Esophagus muscularis mucosa (tissue), 4 donors: Measurements from ENCODE around the gene CYP2F1. TPM values are rescaled to one million over a fixed set of nuclear protein-coding genes. Genes with fewer than 3 reads are reported as not detected.
"Not testable (repeated sequence)": the region's sequence is repeated elsewhere in the genome, so short reads cannot be mapped to it uniquely, and the experiment has no call there.

ENCODE experiments used
- DNase-seq: peaks from one replicate; pipeline ENCODE4 v3.0.0-alpha.2; 2017; ENCODE audit errors: extremely low spot score
- H3K27ac ChIP-seq, 4 donors: fragments of 200-600 bp; sonication (generic); replicated peaks in 1 of 4; 1 replicate in 3 of 4; 2 replicates in 1 of 4; pipeline ENCODE4 v1.5.1; 2016 to 2019; ENCODE audit warnings: mild to moderate bottlenecking in 1 of 4
- H3K27me3 ChIP-seq, 4 donors: fragments of 200-600 bp; sonication (generic); one replicate each; pipeline versions ENCODE4 v1.5.1 to v1.6.0; 2016 to 2019
- H3K36me3 ChIP-seq, 4 donors: fragments of 200-600 bp; sonication (generic); one replicate each; pipeline ENCODE4 v1.5.1; 2016 to 2019
- H3K4me1 ChIP-seq, 4 donors: fragments of 200-600 bp; sonication (generic); one replicate each; pipeline ENCODE4 v1.5.1; 2016 to 2019
- H3K4me3 ChIP-seq, 4 donors: fragments of 200-600 bp; sonication (generic); 1 replicate in 2 of 4; 2 replicates in 2 of 4; pipeline ENCODE4 v1.5.1; 2016 to 2019; ENCODE audit warnings: mild to moderate bottlenecking in 4 of 4, moderate library complexity in 1 of 4
- H3K9me3 ChIP-seq, 4 donors: fragments of 200-600 bp; sonication (generic); 1 replicate in 3 of 4; 2 replicates in 1 of 4; pipeline ENCODE4 v1.5.1; 2016 to 2019
- EP300 ChIP-seq: sonication (generic); formaldehyde crosslinking; IDR thresholded peaks from one replicate; pipeline ENCODE4 v1.6.1; 2017; ENCODE audit warnings: antibody characterized with exemption
- POLR2A ChIP-seq: fragments of 450-650 bp; IDR thresholded peaks from one replicate; pipeline ENCODE4 v1.6.1; 2017; ENCODE audit warnings: antibody characterized with exemption, moderate library complexity, mild to moderate bottlenecking, low read depth
- POLR2AphosphoS5 ChIP-seq, 2 donors: sonication (generic); formaldehyde crosslinking; IDR thresholded peaks; one replicate each; pipeline ENCODE4 v1.6.1; 2017; ENCODE audit warnings: antibody characterized with exemption in 2 of 2
- WGBS: methylation state at CpG from one replicate; pipeline ENCODE4 v1.1.5; 2018; 5-methylcytosine and 5-hydroxymethylcytosine counted together
- intact Hi-C: fragments of 100-400 bp; cut with DNase I; formaldehyde crosslinking; loops from one replicate; pipeline ENCODE4 v1.15.1; 2023
- total RNA-seq, 4 donors: library from RNA; depleted of rRNA; stranded (reverse); fragments of >200 nt; gene quantifications; one replicate each; pipeline versions ENCODE4 v1.1.0 to v1.2.1, GENCODE V29; 2016
- TF ChIP-seq, protein P1 (sequence below), 3 experiments: fragments of 200-600 bp in 2 of 3; fragments of 450-650 bp in 1 of 3; sonication (generic) in 2 of 3; IDR thresholded peaks; one replicate each; pipeline ENCODE4 v1.5.1; 2017 to 2019; ENCODE audit warnings: antibody characterized with exemption in 3 of 3, mild to moderate bottlenecking in 2 of 3, moderate library complexity in 1 of 3

CYP2F1 gene
- total RNA-seq, 4 donors from 2014 or later = not detected

GRCh38 chr19:41097302-41097701 is 16.9 kb upstream of the CYP2F1 start:
- intact Hi-C loops = no loop called here
- TF ChIP-seq, protein P1, sequence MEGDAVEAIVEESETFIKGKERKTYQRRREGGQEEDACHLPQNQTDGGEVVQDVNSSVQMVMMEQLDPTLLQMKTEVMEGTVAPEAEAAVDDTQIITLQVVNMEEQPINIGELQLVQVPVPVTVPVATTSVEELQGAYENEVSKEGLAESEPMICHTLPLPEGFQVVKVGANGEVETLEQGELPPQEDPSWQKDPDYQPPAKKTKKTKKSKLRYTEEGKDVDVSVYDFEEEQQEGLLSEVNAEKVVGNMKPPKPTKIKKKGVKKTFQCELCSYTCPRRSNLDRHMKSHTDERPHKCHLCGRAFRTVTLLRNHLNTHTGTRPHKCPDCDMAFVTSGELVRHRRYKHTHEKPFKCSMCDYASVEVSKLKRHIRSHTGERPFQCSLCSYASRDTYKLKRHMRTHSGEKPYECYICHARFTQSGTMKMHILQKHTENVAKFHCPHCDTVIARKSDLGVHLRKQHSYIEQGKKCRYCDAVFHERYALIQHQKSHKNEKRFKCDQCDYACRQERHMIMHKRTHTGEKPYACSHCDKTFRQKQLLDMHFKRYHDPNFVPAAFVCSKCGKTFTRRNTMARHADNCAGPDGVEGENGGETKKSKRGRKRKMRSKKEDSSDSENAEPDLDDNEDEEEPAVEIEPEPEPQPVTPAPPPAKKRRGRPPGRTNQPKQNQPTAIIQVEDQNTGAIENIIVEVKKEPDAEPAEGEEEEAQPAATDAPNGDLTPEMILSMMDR (IDR thresholded peaks at IDR 0.05) = no peak
- TF ChIP-seq POLR2A (no peak), POLR2AphosphoS5 (IDR thresholded peaks at IDR 0.05) (no peak), EP300 (no peak)
- no peak for DNase-seq
- Histone ChIP-seq H3K9me3 (peaks cover 0 to 20% (median 9%) of the 10 kb centered on the region in 4 donors), H3K27me3 (peaks cover 0 to 45% (median 0%) of the 10 kb centered on the region in 4 donors), H3K27ac (no peak overlapping the region), H3K4me3 (no peak overlapping the region), H3K36me3 (no peaks in the 10 kb centered on the region), H3K4me1 (no peaks in the 10 kb centered on the region)
- WGBS = 80% methylated on average over 2 of the region's 2 CpGs

DNA sequence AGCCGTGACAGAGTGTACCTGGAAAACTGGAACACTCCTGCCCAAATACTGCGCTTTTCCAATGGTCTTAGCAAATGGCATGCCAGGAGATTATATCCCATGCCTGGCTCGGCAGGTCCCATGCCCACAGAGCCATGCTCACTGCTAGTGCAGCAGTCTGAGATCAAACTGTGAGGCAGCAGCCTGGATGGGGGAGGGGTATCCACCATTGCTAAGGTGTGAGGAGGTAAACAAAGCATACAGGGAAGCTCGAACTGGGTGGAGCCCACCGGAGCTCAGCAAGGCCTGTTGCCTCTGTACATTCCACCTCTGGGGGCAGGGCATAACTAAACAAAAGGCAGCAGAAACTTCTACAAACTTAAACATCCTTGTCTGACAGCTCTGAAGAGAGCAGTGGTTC is 15.5 kb upstream of the CYP2F1 start:
- WGBS = 64% methylated on average over 5 of the region's 5 CpGs
- H3K4me3 ChIP-seq = no peak overlapping the region
- H3K9me3 ChIP-seq = peaks cover 0 to 23% (median 11%) of the 10 kb centered on the region in 4 donors
- no peaks in the 10 kb centered on the region for H3K4me1 ChIP-seq
- H3K36me3 ChIP-seq = no peaks in the 10 kb centered on the region
- H3K27ac ChIP-seq = no peak overlapping the region
- DNase-seq = no peak
- TF ChIP-seq POLR2AphosphoS5 (IDR thresholded peaks at IDR 0.05) (no peak), POLR2A (no peak), EP300 (no peak)
- TF ChIP-seq, protein P1 (IDR thresholded peaks at IDR 0.05) = no peak
- intact Hi-C loops = no loop called here
- H3K27me3 ChIP-seq = peaks cover 0 to 30% (median 0%) of the 10 kb centered on the region in 4 donors

- intact Hi-C loops, H3K4me1 ChIP-seq, H3K4me3 ChIP-seq, H3K27ac ChIP-seq, H3K36me3 ChIP-seq, DNase-seq, H3K27me3 ChIP-seq: not testable (repeated sequence)
- WGBS = 94% methylated on average over 1 of the region's 1 CpG
- peaks cover 0 to 30% (median 11%) of the 10 kb centered on the region in 4 donors for H3K9me3 ChIP-seq
Observed at GRCh38 chr19:41102210-41102609, 12.0 kb upstream of the CYP2F1 start.

GRCh38 chr19:41106177-41106576 is 8.1 kb upstream of the CYP2F1 start:
- no peak for DNase-seq
- H3K27ac ChIP-seq = no peak overlapping the region
- H3K36me3 ChIP-seq = no peaks in the 10 kb centered on the region
- intact Hi-C loops = no loop called here
- TF ChIP-seq POLR2AphosphoS5 (IDR thresholded peaks at IDR 0.05) = no peak
- no peaks in the 10 kb centered on the region for H3K27me3 ChIP-seq
- H3K4me1 ChIP-seq = no peaks in the 10 kb centered on the region
- no peak overlapping the region for H3K4me3 ChIP-seq
- peaks cover 0 to 16% (median 6%) of the 10 kb centered on the region in 4 donors for H3K9me3 ChIP-seq
- WGBS = 81% methylated on average over 3 of the region's 3 CpGs

DNA sequence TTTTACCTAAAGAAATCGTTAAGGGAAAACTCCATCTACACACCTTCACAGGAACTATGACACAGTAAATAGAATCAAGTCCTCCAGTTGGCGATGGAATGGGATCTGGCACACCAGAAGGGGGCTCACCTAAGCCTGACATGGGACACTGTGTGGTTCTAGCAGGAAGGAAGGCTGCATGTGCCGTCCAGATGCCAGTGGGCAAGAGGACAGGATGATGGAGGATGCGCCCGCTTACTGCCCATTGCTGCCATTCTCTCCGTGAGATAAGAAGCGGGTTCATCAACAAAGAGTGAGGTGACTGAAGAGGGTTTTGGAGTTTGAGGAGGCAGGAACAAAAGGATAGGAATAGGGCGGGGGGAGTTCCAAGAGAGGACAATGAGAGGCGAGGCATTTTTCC is 2.9 kb upstream of the CYP2F1 start:
- H3K9me3 ChIP-seq = no peaks in the 10 kb centered on the region
- H3K4me3 ChIP-seq = no peak overlapping the region
- 84% methylated on average over 9 of the region's 9 CpGs for WGBS
- intact Hi-C loops = no loop called here
- peaks cover 0 to 8% (median 0%) of the 10 kb centered on the region in 4 donors for H3K27me3 ChIP-seq
- H3K4me1 ChIP-seq = no peaks in the 10 kb centered on the region
- no peaks in the 10 kb centered on the region for H3K36me3 ChIP-seq
- TF ChIP-seq, protein P1 (IDR thresholded peaks at IDR 0.05) = no peak
- TF ChIP-seq POLR2A = no peak
- no peak for TF ChIP-seq EP300
- TF ChIP-seq POLR2AphosphoS5 (IDR thresholded peaks at IDR 0.05) = no peak
- H3K27ac ChIP-seq = no peak overlapping the region
- no peak for DNase-seq

- Histone ChIP-seq H3K4me3 (no peak overlapping the region), H3K9me3 (no peaks in the 10 kb centered on the region), H3K27ac (no peak overlapping the region), H3K4me1 (no peaks in the 10 kb centered on the region), H3K36me3 (no peaks in the 10 kb centered on the region), H3K27me3 (peaks cover 0 to 8% (median 0%) of the 10 kb centered on the region in 4 donors)
- TF ChIP-seq EP300 = no peak
- TF ChIP-seq POLR2AphosphoS5 (IDR thresholded peaks at IDR 0.05) = no peak
- no peak for TF ChIP-seq POLR2A
- TF ChIP-seq, protein P1 (IDR thresholded peaks at IDR 0.05) = no peak
- 88% methylated on average over 2 of the region's 5 CpGs for WGBS
- DNase-seq = no peak
- intact Hi-C loops = no loop called here
Observed at GRCh38 chr19:41111750-41112295, 2.4 kb upstream of the CYP2F1 start.
